Spinal cord (tissue), 10 donors: ENCODE measurements around the gene RUBCNL. TPM values are rescaled to one million over a fixed set of nuclear protein-coding genes. Genes with fewer than 3 reads are reported as not detected.
A peak's percentile ranks its signal among the peaks of the same experiment; 100 is the strongest.

ENCODE experiments used
- DNase-seq, 6 donors: peaks; one replicate each; pipeline versions ENCODE4 v3.0.0 to v3.0.0-alpha.2; 2013 to 2015; ENCODE audit warnings: low spot score in 6 of 6, low read depth in 4 of 6
- H3K27ac ChIP-seq: one replicate; pipeline ENCODE4 v1.5.1; 2013; ENCODE audit warnings: low read depth, low read length, control low read depth
- H3K27me3 ChIP-seq: one replicate; pipeline ENCODE4 v1.6.1; 2013; ENCODE audit warnings: low read length; ENCODE audit not compliant: control insufficient read depth, insufficient read depth
- H3K36me3 ChIP-seq: one replicate; pipeline ENCODE4 v1.6.1; 2013; ENCODE audit warnings: low read length; ENCODE audit not compliant: control insufficient read depth, insufficient read depth
- H3K4me1 ChIP-seq: one replicate; pipeline ENCODE4 v1.6.1; 2013; ENCODE audit warnings: low read length; ENCODE audit not compliant: control insufficient read depth, insufficient read depth
- H3K4me3 ChIP-seq: one replicate; pipeline ENCODE4 v1.5.1; 2013; ENCODE audit warnings: low read depth, low read length, control low read depth
- H3K9me3 ChIP-seq: one replicate; pipeline ENCODE4 v1.6.1; 2013; ENCODE audit warnings: low read length; ENCODE audit not compliant: control insufficient read depth, insufficient read depth
- WGBS: methylation state at CpG from one replicate; pipeline ENCODE4 v1.1.5; 2013; ENCODE audit warnings: missing lambda C conversion rate; ENCODE audit not compliant: insufficient coverage; 5-methylcytosine and 5-hydroxymethylcytosine counted together
- polyA plus RNA-seq, 2 donors: library from polyadenylated mRNA; unstranded; fragments of 120-200 nt; gene quantifications; one replicate each; pipeline ENCODE4 v1.2.1, GENCODE V29; 2013; ENCODE audit not compliant: insufficient read length in 2 of 2
- total RNA-seq, 2 donors: library from RNA; depleted of rRNA in 1 of 2; stranded (reverse); fragments of 120-200 nt in 1 of 2; fragments of >200 nt in 1 of 2; gene quantifications; one replicate each; pipeline versions ENCODE4 v1.2.3 to v1.2.4, GENCODE V29; 2013 to 2014
- donor health status: healthy.

RUBCNL gene
- total and polyA plus RNA-seq, 4 donors = 5.6 to 8.7 (median 7.2) TPM

DNA sequence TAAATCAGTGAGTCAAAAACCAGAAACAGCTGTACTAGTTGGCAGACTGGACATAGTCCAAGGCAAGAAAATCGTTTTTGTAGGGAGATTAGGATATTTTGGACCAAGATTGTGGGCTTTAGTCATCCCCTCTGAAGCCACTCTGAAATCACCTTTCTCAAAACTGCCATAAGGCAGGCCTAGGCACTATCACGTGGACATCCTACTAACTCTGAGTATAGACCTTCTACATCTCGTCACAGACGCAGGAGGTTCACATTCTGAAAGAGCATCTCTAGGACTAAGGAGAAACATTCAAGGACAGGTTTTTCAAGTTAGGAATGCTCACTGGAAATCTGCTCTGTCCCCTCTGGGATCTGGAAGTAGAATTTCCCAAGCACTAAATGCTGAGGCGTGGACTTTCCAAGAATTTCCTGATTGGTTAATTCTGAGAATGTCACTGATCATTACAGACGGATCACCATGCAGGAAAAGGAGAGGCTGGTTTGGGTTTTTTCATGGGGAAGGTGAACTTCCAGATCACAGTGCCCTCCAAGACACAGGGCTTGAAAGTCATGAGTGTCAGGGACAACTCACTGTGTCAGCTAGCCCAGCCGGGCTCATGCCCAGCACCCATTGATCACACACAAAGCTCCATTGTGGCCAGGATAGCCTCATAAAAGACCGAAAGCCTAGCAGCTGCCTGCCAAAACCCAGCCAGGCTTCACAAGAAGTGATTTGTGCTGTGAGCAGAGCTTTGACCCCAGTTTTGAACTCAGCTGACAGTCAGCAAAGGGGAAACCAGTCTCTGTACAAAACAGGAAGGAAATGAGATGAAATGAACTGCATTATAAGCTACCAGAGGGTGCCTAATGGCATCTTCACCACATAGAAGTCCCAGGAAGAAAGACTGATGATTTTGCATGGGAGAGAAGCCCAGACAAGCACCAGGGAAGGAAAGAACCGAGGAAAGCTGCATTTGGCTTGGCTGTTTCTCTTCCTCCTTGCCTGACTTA lies 2.7 kb upstream of the RUBCNL start:
- Histone ChIP-seq H3K36me3 (no peaks in the 10 kb centered on the region), H3K27ac (peak overlapping the region; percentile 67), H3K9me3 (no peaks in the 10 kb centered on the region), H3K27me3 (peaks cover 28% of the 10 kb centered on the region), H3K4me1 (peaks cover 28% of the 10 kb centered on the region), H3K4me3 (no peak overlapping the region)
- peak in 5 of 6 donors; percentile 67 to 93 (median 77) for DNase-seq
- 44% methylated on average over 9 of the region's 9 CpGs for WGBS

- Histone ChIP-seq H3K9me3 (no peaks in the 10 kb centered on the region), H3K36me3 (no peaks in the 10 kb centered on the region), H3K4me3 (no peak overlapping the region), H3K27ac (peak overlapping the region; percentile 19), H3K27me3 (peaks cover 28% of the 10 kb centered on the region), H3K4me1 (peaks cover 28% of the 10 kb centered on the region)
- no CpG with 5 or more reads among the region's 3 CpGs for WGBS
- DNase-seq = no peak
Observed at GRCh38 chr13:46388846-46389245, 1.8 kb upstream of the RUBCNL start.

- Histone ChIP-seq H3K27me3 (peaks cover 28% of the 10 kb centered on the region), H3K4me1 (peaks cover 28% of the 10 kb centered on the region), H3K9me3 (no peaks in the 10 kb centered on the region), H3K27ac (peak overlapping the region; percentile 19), H3K4me3 (no peak overlapping the region), H3K36me3 (no peaks in the 10 kb centered on the region)
- WGBS = 93% methylated on average over 6 of the region's 6 CpGs
- DNase-seq = no peak
Observed at GRCh38 chr13:46388308-46388707, 1.3 kb upstream of the RUBCNL start.

DNA sequence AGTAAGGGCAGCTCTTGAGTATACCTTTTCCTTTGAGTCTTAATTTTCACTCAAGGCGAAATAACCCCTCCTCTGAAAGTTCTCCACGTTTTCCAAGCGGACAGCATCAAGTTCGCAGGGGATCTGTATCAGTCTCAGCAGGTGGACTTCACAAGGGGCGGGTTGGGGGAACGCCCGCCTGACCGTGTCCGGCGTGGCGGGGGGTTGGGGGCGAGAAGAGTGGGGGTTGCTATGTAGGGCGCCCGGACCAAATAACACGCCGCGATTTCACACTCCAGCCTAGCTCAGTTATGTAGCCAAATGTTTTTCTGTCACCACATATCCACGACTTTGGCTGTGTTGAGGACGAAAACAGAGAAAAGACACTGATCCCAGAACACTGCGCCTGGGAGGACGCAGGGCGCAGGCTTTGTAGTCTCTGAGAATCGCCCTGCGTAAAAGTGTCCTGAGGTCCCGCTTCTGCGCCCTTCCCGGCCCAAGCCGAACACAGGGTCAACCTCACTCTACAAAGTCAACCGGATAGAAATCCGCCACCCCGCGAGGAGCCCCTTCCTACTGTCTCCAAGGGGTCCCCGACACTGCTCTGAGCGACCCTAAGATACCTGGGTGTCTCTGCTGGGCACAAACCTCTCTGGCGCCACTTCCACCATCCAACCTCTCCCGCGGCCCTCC lies 524 bp downstream of the RUBCNL start:
- Histone ChIP-seq H3K9me3 (no peaks in the 10 kb centered on the region), H3K27me3 (peaks cover 28% of the 10 kb centered on the region), H3K4me1 (peaks cover 28% of the 10 kb centered on the region), H3K36me3 (no peaks in the 10 kb centered on the region), H3K4me3 (peak overlapping the region; percentile 52), H3K27ac (no peak overlapping the region)
- 2% methylated on average over 27 of the region's 37 CpGs for WGBS
- DNase-seq = peak in 1 of 6 donors; percentile 53

DNA sequence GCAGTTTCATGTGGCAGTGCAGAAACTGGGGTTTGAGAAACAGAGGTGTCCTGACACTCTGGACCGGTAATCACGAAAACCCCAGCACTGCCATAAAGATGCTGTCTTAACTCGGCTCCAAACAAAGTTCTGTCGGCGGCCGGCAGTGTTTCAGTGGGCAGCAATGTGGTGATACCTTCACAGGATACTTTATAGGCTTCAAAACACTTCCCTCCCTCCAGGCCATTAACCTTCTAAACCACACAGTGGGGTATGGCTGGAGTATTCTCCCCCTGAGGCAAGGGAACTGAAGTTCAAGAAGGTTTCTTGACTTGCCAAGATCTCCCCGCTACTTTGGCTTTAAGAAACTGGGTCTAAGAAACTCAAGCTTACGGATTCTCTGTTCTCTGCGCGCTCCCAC lies 1.1 kb downstream of the RUBCNL start:
- 30% methylated on average over 9 of the region's 10 CpGs for whole genome bisulfite sequencing
- Histone ChIP-seq H3K27me3 (peaks cover 28% of the 10 kb centered on the region), H3K4me3 (peak overlapping the region; percentile 52), H3K4me1 (peaks cover 25% of the 10 kb centered on the region), H3K9me3 (no peaks in the 10 kb centered on the region), H3K36me3 (no peaks in the 10 kb centered on the region), H3K27ac (no peak overlapping the region)
- peak in 2 of 6 donors; percentile 14 to 17 for DNase-seq

DNA sequence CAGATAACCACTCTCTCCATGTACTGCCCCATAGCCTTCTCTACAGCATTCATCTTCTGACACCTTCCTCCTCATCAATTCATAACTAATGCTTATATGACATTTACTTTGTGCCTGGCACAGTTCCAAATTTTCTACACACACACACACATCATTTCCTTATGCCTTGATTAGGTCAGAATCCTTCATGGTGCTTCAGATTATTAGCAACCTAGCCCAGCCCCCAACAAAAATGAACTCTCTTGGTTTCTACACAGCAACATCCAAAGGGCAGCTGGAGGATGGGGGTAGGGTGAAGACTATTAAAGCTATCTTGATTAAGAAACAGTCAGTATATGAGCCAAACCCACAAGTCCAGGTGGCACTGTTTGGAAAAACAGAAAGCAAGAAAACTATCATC lies 3.7 kb downstream of the RUBCNL start:
- Histone ChIP-seq H3K27me3 (peaks cover 25% of the 10 kb centered on the region), H3K9me3 (no peaks in the 10 kb centered on the region), H3K4me3 (no peak overlapping the region), H3K27ac (no peak overlapping the region), H3K4me1 (peaks cover 15% of the 10 kb centered on the region), H3K36me3 (no peaks in the 10 kb centered on the region)
- peak in 1 of 6 donors; percentile 6 for DNase-seq

GRCh38 chr13:46382224-46382623 lies 4.8 kb downstream of the RUBCNL start:
- H3K36me3 ChIP-seq = no peaks in the 10 kb centered on the region
- no peak overlapping the region for H3K27ac ChIP-seq
- WGBS = 100% methylated on average over 2 of the region's 3 CpGs
- DNase-seq = no peak
- peaks cover 7% of the 10 kb centered on the region for H3K4me1 ChIP-seq
- H3K27me3 ChIP-seq = peaks cover 15% of the 10 kb centered on the region
- H3K4me3 ChIP-seq = no peak overlapping the region
- H3K9me3 ChIP-seq = no peaks in the 10 kb centered on the region

GRCh38 chr13:46380242-46380641 lies 6.8 kb downstream of the RUBCNL start:
- no peaks in the 10 kb centered on the region for H3K36me3 ChIP-seq
- no peaks in the 10 kb centered on the region for H3K9me3 ChIP-seq
- no peak overlapping the region for H3K27ac ChIP-seq
- H3K27me3 ChIP-seq = no peaks in the 10 kb centered on the region
- DNase-seq = no peak
- no peak overlapping the region for H3K4me3 ChIP-seq
- 83% methylated on average over 1 of the region's 4 CpGs for WGBS
- H3K4me1 ChIP-seq = no peaks in the 10 kb centered on the region

DNA sequence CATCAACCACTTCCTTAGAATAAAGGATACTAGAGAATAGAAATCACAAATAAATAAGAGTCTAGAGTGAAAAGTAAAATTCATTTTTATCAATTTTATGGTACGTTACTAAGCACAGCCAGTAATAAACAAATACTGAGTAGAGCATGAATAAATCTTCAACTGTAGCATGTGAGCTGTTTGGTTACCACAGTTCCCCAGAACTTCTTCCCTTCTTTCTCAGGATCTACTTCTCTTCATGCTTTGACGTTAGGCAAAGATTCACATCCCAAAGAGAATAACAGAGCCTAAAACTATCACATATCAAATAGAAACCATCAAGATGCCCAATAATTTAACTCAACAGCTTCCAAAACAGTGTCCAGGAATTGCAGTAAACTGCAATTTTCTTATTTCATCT lies 7.4 kb downstream of the RUBCNL start:
- DNase-seq = no peak
- H3K36me3 ChIP-seq = no peaks in the 10 kb centered on the region
- no peaks in the 10 kb centered on the region for H3K27me3 ChIP-seq
- WGBS = 83% methylated on average over 1 of the region's 2 CpGs
- H3K4me3 ChIP-seq = no peak overlapping the region
- H3K9me3 ChIP-seq = no peaks in the 10 kb centered on the region
- H3K27ac ChIP-seq = no peak overlapping the region
- H3K4me1 ChIP-seq = no peaks in the 10 kb centered on the region
